ENCODE data around the gene SSC4D.

DNA sequence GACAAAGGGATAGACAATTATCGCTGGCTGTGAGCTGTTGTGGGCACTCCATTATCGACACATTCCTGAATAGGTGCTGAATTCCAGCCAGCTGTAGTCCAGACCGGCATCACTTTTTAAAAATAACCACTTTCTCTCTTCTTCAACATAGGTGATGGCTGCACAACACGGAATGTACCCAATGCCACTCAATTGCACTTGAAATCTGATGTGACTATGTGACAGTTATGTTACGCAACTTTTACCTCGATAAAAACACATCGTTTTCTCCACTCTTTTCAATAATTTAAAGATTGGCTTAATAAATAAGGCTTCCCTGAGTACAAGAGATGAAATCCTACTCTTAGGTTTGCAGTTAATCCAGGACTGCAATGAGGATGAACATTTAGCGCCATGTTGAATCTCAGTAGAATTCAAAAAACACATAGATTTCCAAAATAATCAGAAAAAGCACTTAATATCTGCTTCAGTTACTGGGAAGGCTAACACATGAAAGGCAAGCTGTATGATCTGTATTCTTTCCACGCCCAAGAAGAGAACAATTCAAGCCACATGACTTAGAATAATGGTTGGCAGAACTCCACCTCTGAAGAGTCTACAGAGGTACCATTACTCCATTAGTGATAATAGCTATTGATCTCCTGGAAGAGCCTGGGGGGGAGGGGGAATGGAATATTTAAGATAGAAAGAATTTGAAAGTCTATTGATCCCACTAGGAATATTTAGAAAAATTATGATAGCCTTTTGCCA lies 54.3 kb downstream of the SSC4D start:
- TF ChIP-seq, protein P1, sequence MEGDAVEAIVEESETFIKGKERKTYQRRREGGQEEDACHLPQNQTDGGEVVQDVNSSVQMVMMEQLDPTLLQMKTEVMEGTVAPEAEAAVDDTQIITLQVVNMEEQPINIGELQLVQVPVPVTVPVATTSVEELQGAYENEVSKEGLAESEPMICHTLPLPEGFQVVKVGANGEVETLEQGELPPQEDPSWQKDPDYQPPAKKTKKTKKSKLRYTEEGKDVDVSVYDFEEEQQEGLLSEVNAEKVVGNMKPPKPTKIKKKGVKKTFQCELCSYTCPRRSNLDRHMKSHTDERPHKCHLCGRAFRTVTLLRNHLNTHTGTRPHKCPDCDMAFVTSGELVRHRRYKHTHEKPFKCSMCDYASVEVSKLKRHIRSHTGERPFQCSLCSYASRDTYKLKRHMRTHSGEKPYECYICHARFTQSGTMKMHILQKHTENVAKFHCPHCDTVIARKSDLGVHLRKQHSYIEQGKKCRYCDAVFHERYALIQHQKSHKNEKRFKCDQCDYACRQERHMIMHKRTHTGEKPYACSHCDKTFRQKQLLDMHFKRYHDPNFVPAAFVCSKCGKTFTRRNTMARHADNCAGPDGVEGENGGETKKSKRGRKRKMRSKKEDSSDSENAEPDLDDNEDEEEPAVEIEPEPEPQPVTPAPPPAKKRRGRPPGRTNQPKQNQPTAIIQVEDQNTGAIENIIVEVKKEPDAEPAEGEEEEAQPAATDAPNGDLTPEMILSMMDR (conservative IDR thresholded peaks at IDR 0.05; ENCODE audit: low read depth in 2 of 2) = no peak
- TF ChIP-seq EZH2 (IDR thresholded peaks at IDR 0.05; ENCODE audit: low read depth, unreplicated experiment) (no peak), POLR2AphosphoS5 (IDR thresholded peaks at IDR 0.05; ENCODE audit: low read depth) (no peak), EZH2phosphoT487 (IDR thresholded peaks at IDR 0.05; ENCODE audit: unreplicated experiment) (no peak), CREB1 (CRISPR knock-in tag; IDR thresholded peaks at IDR 0.05; ENCODE audit: low read depth) (no peak), STAT1 (IDR thresholded peaks at IDR 0.05; ENCODE audit: unreplicated experiment) (no peak)
- TF ChIP-seq, protein P2, sequence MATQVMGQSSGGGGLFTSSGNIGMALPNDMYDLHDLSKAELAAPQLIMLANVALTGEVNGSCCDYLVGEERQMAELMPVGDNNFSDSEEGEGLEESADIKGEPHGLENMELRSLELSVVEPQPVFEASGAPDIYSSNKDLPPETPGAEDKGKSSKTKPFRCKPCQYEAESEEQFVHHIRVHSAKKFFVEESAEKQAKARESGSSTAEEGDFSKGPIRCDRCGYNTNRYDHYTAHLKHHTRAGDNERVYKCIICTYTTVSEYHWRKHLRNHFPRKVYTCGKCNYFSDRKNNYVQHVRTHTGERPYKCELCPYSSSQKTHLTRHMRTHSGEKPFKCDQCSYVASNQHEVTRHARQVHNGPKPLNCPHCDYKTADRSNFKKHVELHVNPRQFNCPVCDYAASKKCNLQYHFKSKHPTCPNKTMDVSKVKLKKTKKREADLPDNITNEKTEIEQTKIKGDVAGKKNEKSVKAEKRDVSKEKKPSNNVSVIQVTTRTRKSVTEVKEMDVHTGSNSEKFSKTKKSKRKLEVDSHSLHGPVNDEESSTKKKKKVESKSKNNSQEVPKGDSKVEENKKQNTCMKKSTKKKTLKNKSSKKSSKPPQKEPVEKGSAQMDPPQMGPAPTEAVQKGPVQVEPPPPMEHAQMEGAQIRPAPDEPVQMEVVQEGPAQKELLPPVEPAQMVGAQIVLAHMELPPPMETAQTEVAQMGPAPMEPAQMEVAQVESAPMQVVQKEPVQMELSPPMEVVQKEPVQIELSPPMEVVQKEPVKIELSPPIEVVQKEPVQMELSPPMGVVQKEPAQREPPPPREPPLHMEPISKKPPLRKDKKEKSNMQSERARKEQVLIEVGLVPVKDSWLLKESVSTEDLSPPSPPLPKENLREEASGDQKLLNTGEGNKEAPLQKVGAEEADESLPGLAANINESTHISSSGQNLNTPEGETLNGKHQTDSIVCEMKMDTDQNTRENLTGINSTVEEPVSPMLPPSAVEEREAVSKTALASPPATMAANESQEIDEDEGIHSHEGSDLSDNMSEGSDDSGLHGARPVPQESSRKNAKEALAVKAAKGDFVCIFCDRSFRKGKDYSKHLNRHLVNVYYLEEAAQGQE (IDR thresholded peaks at IDR 0.05; ENCODE audit: unreplicated experiment) = no peak
